CD4-positive, alpha-beta T cell treated with Interleukin-1 beta for 1 hour (primary cell): ENCODE data around the gene UVSSA.
"Not testable (repeated sequence)": the region's sequence is repeated elsewhere in the genome, so short reads cannot be mapped to it uniquely, and the experiment has no call there.

ENCODE experiments used
- DNase-seq, 2 donors: peaks; one replicate each; pipeline ENCODE4 v3.0.0-alpha.2; 2020 to 2022

The UVSSA gene

GRCh38 chr4:1331591-1332353, 15.2 kb upstream of the UVSSA start:
- no peak for DNase-seq

- DNase-seq = no peak
Measured at GRCh38 chr4:1332686-1333085, 14.3 kb upstream of the UVSSA start.

GRCh38 chr4:1333256-1333655, 13.8 kb upstream of the UVSSA start:
- no peak for DNase-seq

GRCh38 chr4:1333851-1334578, 13.0 kb upstream of the UVSSA start:
- DNase-seq = not testable (repeated sequence)

GRCh38 chr4:1334579-1334895, 12.5 kb upstream of the UVSSA start:
- DNase-seq = no peak

- not testable (repeated sequence) for DNase-seq
Measured at GRCh38 chr4:1335193-1335883, 11.7 kb upstream of the UVSSA start.

GRCh38 chr4:1336088-1336491, 10.9 kb upstream of the UVSSA start:
- DNase-seq = no peak

- peak in 1 of 2 donors; percentile 19 for DNase-seq
Measured at GRCh38 chr4:1337376-1337831, 9.6 kb upstream of the UVSSA start.

- no peak for DNase-seq
Measured at GRCh38 chr4:1337951-1338751, 8.9 kb upstream of the UVSSA start.

GRCh38 chr4:1338752-1339414, 8.1 kb upstream of the UVSSA start:
- DNase-seq = no peak

GRCh38 chr4:1339489-1339888, 7.5 kb upstream of the UVSSA start:
- no peak for DNase-seq

- DNase-seq = no peak
Measured at GRCh38 chr4:1340181-1340747, 6.7 kb upstream of the UVSSA start.

GRCh38 chr4:1340861-1341260, 6.1 kb upstream of the UVSSA start:
- no peak for DNase-seq

GRCh38 chr4:1342003-1342402, 5.0 kb upstream of the UVSSA start:
- no peak for DNase-seq

- DNase-seq = no peak
Measured at GRCh38 chr4:1344696-1345095, 2.3 kb upstream of the UVSSA start.

GRCh38 chr4:1345903-1346780, 866 bp upstream of the UVSSA start:
- peak; percentile 58 to 66 for DNase-seq

- peak; percentile 55 to 59 for DNase-seq
Measured at GRCh38 chr4:1347410-1347864, 429 bp downstream of the UVSSA start.

- no peak for DNase-seq
Measured at GRCh38 chr4:1348014-1348513, 1.1 kb downstream of the UVSSA start.

GRCh38 chr4:1348746-1349145, 1.7 kb downstream of the UVSSA start:
- DNase-seq = no peak

GRCh38 chr4:1349359-1350168, 2.6 kb downstream of the UVSSA start:
- DNase-seq = no peak
